Measurements from ENCODE around the gene COPE. TPM values are rescaled to one million over a fixed set of nuclear protein-coding genes. Genes with fewer than 3 reads are reported as not detected.

Gene COPE
- total and polyA plus RNA-seq, 10 donors, result 135 to 261 (median 180) TPM

DNA sequence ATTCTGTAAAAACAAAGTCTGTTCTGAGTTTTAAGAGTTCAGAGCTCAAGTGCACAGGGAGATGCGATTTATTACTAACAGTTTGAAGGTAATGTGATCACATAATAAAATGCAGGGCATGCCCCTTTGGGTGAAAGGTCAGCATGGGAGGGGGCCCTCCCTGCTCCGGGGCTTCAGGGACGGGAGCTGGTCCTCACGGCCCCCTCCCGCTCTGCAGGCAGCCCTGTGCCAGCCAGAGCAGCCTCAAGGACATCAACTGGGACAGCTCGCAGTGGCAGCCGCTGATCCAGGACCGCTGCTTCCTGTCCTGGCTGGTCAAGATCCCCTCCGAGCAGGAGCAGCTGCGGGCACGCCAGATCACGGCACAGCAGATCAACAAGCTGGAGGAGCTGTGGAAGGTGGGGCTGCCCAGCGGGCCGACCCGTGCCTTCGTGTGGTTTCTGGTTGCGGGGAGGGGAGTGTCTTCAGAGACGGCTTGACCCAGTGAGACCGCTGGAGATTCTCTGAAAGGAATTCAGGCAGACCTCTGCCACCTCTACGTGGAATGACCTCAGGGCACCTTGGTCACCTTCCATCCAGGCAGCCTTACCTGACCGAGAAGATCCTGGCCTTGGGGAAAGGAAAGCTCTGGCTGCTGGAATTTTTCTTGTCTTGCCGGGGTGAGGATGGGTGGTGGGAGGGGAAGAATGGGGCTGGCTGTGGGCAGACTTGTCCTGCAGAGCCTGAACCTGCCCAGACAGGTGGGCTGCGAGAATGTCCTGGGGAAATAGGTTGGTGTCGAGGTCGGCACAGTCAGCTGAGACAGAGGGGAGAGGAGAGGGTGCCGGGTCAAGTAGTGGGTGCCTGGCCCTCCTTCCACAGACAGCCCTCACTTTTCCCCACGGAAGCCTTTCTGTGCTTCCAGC is 68.5 kb downstream of the COPE start:
- peaks cover 2 to 92% (median 69%) of the 10 kb centered on the region in 6 donors for H3K36me3 ChIP-seq
- peak; percentile 43 to 75 (median 68) for TF ChIP-seq POLR2AphosphoS5 (IDR thresholded peaks at IDR 0.05)
- TF ChIP-seq POLR2A (IDR thresholded peaks at IDR 0.05), result no peak
- H3K4me1 ChIP-seq, result peaks cover 31 to 68% (median 50%) of the 10 kb centered on the region in 6 donors
- H3K9me3 ChIP-seq, result no peaks in the 10 kb centered on the region
- peak overlapping the region; percentile 43 to 91 (median 84) for H3K27ac ChIP-seq
- H3K27me3 ChIP-seq (replicated peaks in 1 of 7), result no peaks in the 10 kb centered on the region
- H3K4me3 ChIP-seq, result peak overlapping the region in 1 of 8 donors; percentile 41
- intact Hi-C loops (cut with DNase I; ENCODE audit: low total_unique reads), result no loop called here
- 73 to 90% (median 83%) methylated on average over 21 to 27 of the region's 27 CpGs for WGBS, 5 donors
- peak; percentile 84 for DNase-seq

GRCh38 chr19:18849838-18850400 is 69.3 kb downstream of the COPE start:
- intact Hi-C loops (cut with DNase I; ENCODE audit: low total_unique reads), result loop anchor here (5.0 to 10.0 kb wide), 2 partner anchors 258 to 385 kb away; no protein-coding TSS in a partner anchor
- WGBS, 5 donors, result 48 to 61% (median 51%) methylated on average over 13 to 16 of the region's 16 CpGs
- H3K4me3 ChIP-seq, result peak overlapping the region in 1 of 8 donors; percentile 41
- peaks cover under 1 to 85% (median 62%) of the 10 kb centered on the region in 6 donors for H3K36me3 ChIP-seq
- TF ChIP-seq CTCF (IDR thresholded peaks at IDR 0.05 in 8 of 11, conservative IDR thresholded peaks at IDR 0.05 in 3 of 11) (no peak), POLR2A (IDR thresholded peaks at IDR 0.05) (no peak), POLR2AphosphoS5 (IDR thresholded peaks at IDR 0.05) (no peak)
- peak; percentile 69 for DNase-seq
- H3K4me1 ChIP-seq, result peaks cover 37 to 76% (median 58%) of the 10 kb centered on the region in 6 donors
- peak overlapping the region; percentile 43 to 91 (median 84) for H3K27ac ChIP-seq
- no peaks in the 10 kb centered on the region for H3K9me3 ChIP-seq
- no peaks in the 10 kb centered on the region for H3K27me3 ChIP-seq (replicated peaks in 1 of 7)

Other genes with a start within 250 kb of the COPE start
- gene CRTC1, start 235.7 kb downstream of the COPE start, total RNA-seq, result 10 to 100 TPM in 3 of 7 donors, 1 to 10 TPM in 4; 4.7 to 15.7 (median 8.8) TPM
- gene CRTC1, start 235.7 kb downstream of the COPE start, polyA plus RNA-seq, result 10 to 100 TPM in 1 of 3 donors, 1 to 10 TPM in 2; 3.1 to 11.3 (median 6.4) TPM
- gene COMP, start 128.1 kb downstream of the COPE start, total RNA-seq, result not detected
- gene COMP, start 128.1 kb downstream of the COPE start, polyA plus RNA-seq, result 1 to 10 TPM in 1 of 3 donors, under 1 TPM in 2; 0.04 to 1.0 (median 0.13) TPM
- gene UPF1, start 87.4 kb downstream of the COPE start, total RNA-seq, result 100 to 1,000 TPM in 1 of 7 donors, 10 to 100 TPM in 6; 81.3 to 161 (median 87.7) TPM
- 10 to 100 TPM; 31.2 to 63.5 (median 34.8) TPM for gene UPF1, start 87.4 kb downstream of the COPE start, polyA plus RNA-seq
- gene CERS1, start 23.2 kb downstream of the COPE start, total RNA-seq, result under 1 TPM in 4 of 7 donors, not detected in 3; 0.16 to 0.50 (median 0.40) TPM
- under 1 TPM in 2 of 3 donors, not detected in 1; 0.06 to 0.45 TPM for gene CERS1, start 23.2 kb downstream of the COPE start, polyA plus RNA-seq
- 10 to 100 TPM; 31.0 to 42.6 (median 34.8) TPM for gene DDX49, start 328 bp upstream of the COPE start, total RNA-seq
- gene DDX49, start 328 bp upstream of the COPE start, polyA plus RNA-seq, result 10 to 100 TPM; 37.4 to 48.0 (median 38.7) TPM
- gene HOMER3, start 21.8 kb upstream of the COPE start, total RNA-seq, result 100 to 1,000 TPM in 2 of 7 donors, 10 to 100 TPM in 5; 23.0 to 197 (median 80.0) TPM
- 100 to 1,000 TPM in 2 of 3 donors, 10 to 100 TPM in 1; 22.4 to 279 (median 148) TPM for gene HOMER3, start 21.8 kb upstream of the COPE start, polyA plus RNA-seq
- 100 to 1,000 TPM in 2 of 7 donors, 10 to 100 TPM in 5; 55.7 to 109 (median 79.1) TPM for gene SUGP2, start 114.1 kb upstream of the COPE start, total RNA-seq
- 100 to 1,000 TPM in 2 of 3 donors, 10 to 100 TPM in 1; 54.5 to 127 (median 106) TPM for gene SUGP2, start 114.1 kb upstream of the COPE start, polyA plus RNA-seq
- 10 to 100 TPM; 17.2 to 27.4 (median 18.7) TPM for gene ARMC6, start 114.2 kb upstream of the COPE start, total RNA-seq
- 10 to 100 TPM; 25.8 to 29.0 (median 28.5) TPM for gene ARMC6, start 114.2 kb upstream of the COPE start, polyA plus RNA-seq
- 10 to 100 TPM; 12.5 to 25.3 (median 16.8) TPM for gene SLC25A42, start 144.6 kb upstream of the COPE start, total RNA-seq
- 10 to 100 TPM in 2 of 3 donors, 1 to 10 TPM in 1; 9.7 to 11.6 (median 10.6) TPM for gene SLC25A42, start 144.6 kb upstream of the COPE start, polyA plus RNA-seq
- gene TMEM161A, start 219.1 kb upstream of the COPE start, total RNA-seq, result 10 to 100 TPM; 15.1 to 21.9 (median 18.4) TPM
- 10 to 100 TPM; 17.0 to 31.7 (median 26.2) TPM for gene TMEM161A, start 219.1 kb upstream of the COPE start, polyA plus RNA-seq

All from spleen (tissue), 11 donors.